Measurements from ENCODE around the gene TLCD1. TPM values are rescaled to one million over a fixed set of nuclear protein-coding genes. Genes with fewer than 3 reads are reported as not detected.

The TLCD1 gene
- total and polyA plus RNA-seq, 2 donors from 2014 or later: 25.3 to 30.0 TPM

- H3K9ac ChIP-seq (ENCODE audit: low read length in 3 of 3): no peak overlapping the region
- H3K4me3 ChIP-seq (ENCODE audit: low read length in 3 of 3): no peak overlapping the region
- H3K4me1 ChIP-seq (ENCODE audit: control insufficient read depth in 2 of 3, insufficient read depth in 2 of 3, low read depth in 1 of 3, low read length in 3 of 3): peaks cover 0 to 5% (median 0%) of the 10 kb centered on the region in 3 donors
- peaks cover 0 to 21% (median 19%) of the 10 kb centered on the region in 3 donors for H3K36me3 ChIP-seq (ENCODE audit: control insufficient read depth in 2 of 3, insufficient read depth in 3 of 3, low read length in 3 of 3)
- intact Hi-C loops (cut with DNase I): loop anchor here (5.0 kb wide), 1 partner anchor 156 kb away; no protein-coding TSS in a partner anchor
- peak in 3 of 5 donors; percentile 33 to 78 (median 45) for DNase-seq
- no peak overlapping the region for H3K27ac ChIP-seq (ENCODE audit: low read depth in 2 of 2, low read length in 2 of 2)
- no peak for TF ChIP-seq CTCF (IDR thresholded peaks at IDR 0.05; ENCODE audit: borderline replicate concordance, extremely low read depth, insufficient read depth)
- FAIRE-seq: no peak
- H3K9me3 ChIP-seq (ENCODE audit: control insufficient read depth in 2 of 3, insufficient read depth in 1 of 3, low read length in 3 of 3): no peaks in the 10 kb centered on the region
- H3K27me3 ChIP-seq (ENCODE audit: control insufficient read depth, insufficient read depth, low read length): no peaks in the 10 kb centered on the region
Measured at GRCh38 chr17:28760601-28761562, 34.8 kb upstream of the TLCD1 start.

DNA sequence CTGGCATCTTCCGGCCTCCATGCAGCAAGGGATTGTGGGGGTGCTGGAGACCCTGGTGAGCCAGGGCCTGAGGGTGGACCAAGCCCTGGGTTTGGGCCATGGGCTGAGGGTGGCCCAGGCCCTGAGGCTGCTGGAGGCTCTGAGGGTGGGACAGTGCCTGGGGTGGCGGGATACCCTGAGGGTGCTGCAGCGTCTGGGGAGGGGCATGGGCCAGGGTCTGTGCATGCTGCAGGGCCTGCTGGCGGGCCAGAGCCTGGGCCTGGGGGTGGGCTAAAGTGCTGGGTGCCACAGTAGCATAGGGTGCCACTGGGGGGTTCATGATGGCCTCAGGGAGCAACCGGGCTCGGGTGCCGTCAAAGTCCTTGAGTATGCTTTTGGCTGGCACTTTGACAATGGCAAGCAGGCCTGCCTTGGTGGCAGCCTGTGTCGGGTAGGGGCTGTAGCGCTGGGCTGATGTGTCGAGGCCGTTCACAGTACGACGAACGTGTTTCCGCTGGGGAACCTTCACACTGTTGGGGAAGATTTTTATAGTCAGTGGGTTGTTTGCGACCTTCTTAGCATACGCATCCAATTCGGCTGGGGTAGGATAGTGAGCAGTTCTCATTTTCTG, 33.3 kb upstream of the TLCD1 start:
- DNase-seq: peak in 1 of 5 donors; percentile 69
- intact Hi-C loops (cut with DNase I): no loop called here
- H3K36me3 ChIP-seq (ENCODE audit: control insufficient read depth in 2 of 3, insufficient read depth in 3 of 3, low read length in 3 of 3): peaks cover 0 to 24% (median 18%) of the 10 kb centered on the region in 3 donors

DNA sequence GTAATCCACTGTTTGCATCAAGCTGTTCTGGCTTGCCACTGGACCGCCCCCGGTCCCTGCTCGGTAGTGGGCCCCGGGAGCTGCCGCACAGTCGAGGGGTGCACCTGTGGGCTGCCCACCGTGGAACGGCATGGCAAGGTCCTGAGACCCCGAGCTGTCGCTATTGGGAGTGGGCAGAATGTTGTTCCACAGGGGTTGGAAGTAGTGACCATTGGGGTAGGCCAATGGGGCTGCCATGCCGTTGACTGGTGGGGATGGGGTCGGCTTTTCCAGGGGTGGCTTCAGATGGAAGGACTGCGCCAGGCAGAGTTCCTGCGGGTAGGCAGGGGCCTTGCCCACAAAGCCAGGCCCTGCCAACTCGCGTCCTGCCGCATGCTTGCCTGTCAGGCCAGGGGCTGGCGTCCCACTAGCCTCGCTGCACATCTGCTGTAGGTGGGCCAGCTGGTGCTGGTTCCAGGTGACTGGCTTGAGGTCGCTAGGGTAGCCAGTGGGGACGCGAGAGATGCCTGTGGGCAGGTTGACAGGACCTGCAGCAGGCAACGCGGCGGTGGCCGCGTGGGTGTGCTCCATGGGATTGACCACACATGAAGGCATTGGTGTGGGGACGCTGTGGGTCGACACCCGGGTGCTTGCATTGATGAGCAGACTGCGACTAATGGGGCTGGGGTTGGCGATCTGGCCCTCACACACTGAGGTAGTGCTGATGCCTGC, 32.5 kb upstream of the TLCD1 start:
- intact Hi-C loops (cut with DNase I): no loop called here
- H3K27ac ChIP-seq (ENCODE audit: low read depth in 2 of 2, low read length in 2 of 2): no peak overlapping the region
- FAIRE-seq: no peak

More for the DNA sequence above, 33.3 kb upstream of the TLCD1 start:
- no peak for TF ChIP-seq CTCF (IDR thresholded peaks at IDR 0.05; ENCODE audit: borderline replicate concordance, extremely low read depth, insufficient read depth)
- Histone ChIP-seq H3K4me3 (ENCODE audit: low read length in 3 of 3) (no peak overlapping the region), H3K9me3 (ENCODE audit: control insufficient read depth in 2 of 3, insufficient read depth in 1 of 3, low read length in 3 of 3) (no peaks in the 10 kb centered on the region), H3K27me3 (ENCODE audit: control insufficient read depth, insufficient read depth, low read length) (no peaks in the 10 kb centered on the region), H3K9ac (ENCODE audit: low read length in 3 of 3) (no peak overlapping the region), H3K27ac (ENCODE audit: low read depth in 2 of 2, low read length in 2 of 2) (no peak overlapping the region), H3K4me1 (ENCODE audit: control insufficient read depth in 2 of 3, insufficient read depth in 2 of 3, low read depth in 1 of 3, low read length in 3 of 3) (peaks cover 0 to 5% (median 0%) of the 10 kb centered on the region in 3 donors)
- FAIRE-seq: no peak

More for the DNA sequence above, 32.5 kb upstream of the TLCD1 start:
- Histone ChIP-seq H3K9me3 (ENCODE audit: control insufficient read depth in 2 of 3, insufficient read depth in 1 of 3, low read length in 3 of 3) (no peaks in the 10 kb centered on the region), H3K9ac (ENCODE audit: low read length in 3 of 3) (no peak overlapping the region), H3K4me3 (ENCODE audit: low read length in 3 of 3) (no peak overlapping the region), H3K27me3 (ENCODE audit: control insufficient read depth, insufficient read depth, low read length) (no peaks in the 10 kb centered on the region), H3K36me3 (ENCODE audit: control insufficient read depth in 2 of 3, insufficient read depth in 3 of 3, low read length in 3 of 3) (peaks cover 0 to 24% (median 18%) of the 10 kb centered on the region in 3 donors), H3K4me1 (ENCODE audit: control insufficient read depth in 2 of 3, insufficient read depth in 2 of 3, low read depth in 1 of 3, low read length in 3 of 3) (peaks cover 0 to 5% (median 0%) of the 10 kb centered on the region in 3 donors)
- DNase-seq: peak in 1 of 5 donors; percentile 75
- TF ChIP-seq CTCF (IDR thresholded peaks at IDR 0.05; ENCODE audit: borderline replicate concordance, extremely low read depth, insufficient read depth): no peak

Data from kidney (tissue), 14 donors.